Caco-2 (cell line): ENCODE data around the gene FOXO1. TPM values are rescaled to one million over a fixed set of nuclear protein-coding genes. Genes with fewer than 3 reads are reported as not detected.

Experiments used
- BruUV-seq: library from RNA; stranded (reverse); fragments of 400-500 nt; replicated peaks from 2 replicates; lab custom pipeline; 2021; lab: Mats Ljungman, UMichigan
- CTCF ChIA-PET: fragments of 300-600 bp; sonication (Branson Sonifier 250); formaldehyde crosslinking; loops from one replicate; lab custom pipeline; 2022; ENCODE audit warnings: antibody characterized with exemption; lab: Charles Lee
- POLR2A ChIA-PET: fragments of 300-600 bp; sonication (Branson Sonifier 250); formaldehyde crosslinking; loops from one replicate; lab custom pipeline; 2022; ENCODE audit warnings: antibody characterized with exemption; lab: Charles Lee
- DNase-seq, 2 experiments: peaks; one replicate each; pipeline versions ENCODE4 v3.0.0 to v3.0.0-alpha.2; 2020 to 2022
- H3K27me3 ChIP-seq: replicated peaks from 2 replicates; pipeline ENCODE4 v1.6.0; 2011; ENCODE audit warnings: low read length; ENCODE audit not compliant: control insufficient read depth, insufficient read depth
- H3K36me3 ChIP-seq: 2 replicates; pipeline ENCODE4 v1.5.1; 2011; ENCODE audit warnings: low read length; ENCODE audit not compliant: control insufficient read depth, insufficient read depth
- H3K4me1 ChIP-seq: fragments of 250-450 bp; sonication (Bioruptor Pico); 2 replicates; pipeline ENCODE4 v1.5.1; 2020; ENCODE audit warnings: mild to moderate bottlenecking
- H3K4me3 ChIP-seq: 2 replicates; pipeline ENCODE4 v1.5.1; 2011; ENCODE audit warnings: low read depth, mild to moderate bottlenecking, control low read depth, low read length
- H3K9me3 ChIP-seq: fragments of 250-450 bp; sonication (Bioruptor Pico); 2 replicates; pipeline ENCODE4 v1.5.1; 2020; ENCODE audit warnings: mild to moderate bottlenecking, moderate library complexity
- H3K27ac Mint-ChIP-seq: one replicate; pipeline ENCODE4 v1.8.0; 2022; ENCODE audit warnings: mixed read lengths; ENCODE audit not compliant: unreplicated experiment
- H3K27me3 Mint-ChIP-seq: one replicate; pipeline ENCODE4 v1.8.0; 2022; ENCODE audit warnings: mixed read lengths; ENCODE audit not compliant: insufficient read depth, unreplicated experiment
- H3K36me3 Mint-ChIP-seq: one replicate; pipeline ENCODE4 v1.8.0; 2022; ENCODE audit warnings: mild to moderate bottlenecking, mixed read lengths; ENCODE audit not compliant: insufficient read depth, unreplicated experiment
- H3K4me1 Mint-ChIP-seq: one replicate; pipeline ENCODE4 v1.8.0; 2022; ENCODE audit warnings: low read depth, mixed read lengths; ENCODE audit not compliant: unreplicated experiment
- H3K4me3 Mint-ChIP-seq: one replicate; pipeline ENCODE4 v1.8.0; 2022; ENCODE audit warnings: mild to moderate bottlenecking, moderate library complexity, mixed read lengths; ENCODE audit not compliant: unreplicated experiment
- H3K9me3 Mint-ChIP-seq: one replicate; pipeline ENCODE4 v1.8.0; 2022; ENCODE audit warnings: mixed read lengths; ENCODE audit not compliant: unreplicated experiment
- CTCF ChIP-seq, 2 experiments: fragments of 200-600 bp in 1 of 2; IDR thresholded peaks; 1 replicate in 1 of 2; 2 replicates in 1 of 2; pipeline versions ENCODE4 v1.5.1 to v1.8.0; 2011 to 2022; ENCODE audit warnings: antibody characterized with exemption in 1 of 2, control low read depth in 1 of 2, inconsistent platforms in 1 of 2, low read depth in 1 of 2, low read length in 1 of 2, mild to moderate bottlenecking in 1 of 2, moderate library complexity in 1 of 2; ENCODE audit not compliant: insufficient read depth in 1 of 2, severe bottlenecking in 1 of 2, unreplicated experiment in 1 of 2
- intact Hi-C: fragments of 100-400 bp; cut with micrococcal nuclease; formaldehyde crosslinking; loops from one replicate; pipeline ENCODE4 v1.10.0; 2022; ENCODE audit not compliant: unreplicated experiment
- total RNA-seq: library from RNA; stranded (reverse); gene quantifications from 2 replicates; pipeline ENCODE4 v1.2.3, GENCODE V29; 2022

The FOXO1 gene
- total RNA-seq, 1 experiment from 2014 or later = 10.4 TPM

- Mint-ChIP-seq H3K36me3 (peaks cover 6% of the 10 kb centered on the region), H3K27me3 (no peaks in the 10 kb centered on the region), H3K4me3 (no peak overlapping the region), H3K27ac (no peak overlapping the region), H3K9me3 (peaks cover 17% of the 10 kb centered on the region), H3K4me1 (peaks cover 12% of the 10 kb centered on the region)
- no TSS peak for BruUV-seq
- intact Hi-C loops = no loop called here
- ChIA-PET POLR2A (no interaction called here), CTCF (no interaction called here)
- Histone ChIP-seq H3K4me3 (no peak overlapping the region), H3K4me1 (peaks cover 19% of the 10 kb centered on the region; the same call in 1 of the 2 replicates), H3K36me3 (no peaks in the 10 kb centered on the region; the same call in 1 of the 2 replicates), H3K27me3 (no peaks in the 10 kb centered on the region), H3K9me3 (no peaks in the 10 kb centered on the region)
- no peak for TF ChIP-seq CTCF (IDR thresholded peaks at IDR 0.05; ENCODE audit: insufficient read depth in 1 of 2, low read depth in 1 of 2, low read length in 1 of 2, severe bottlenecking in 1 of 2, unreplicated experiment in 1 of 2)
- DNase-seq = no peak
These were observed 8.5 kb downstream of the FOXO1 start for GRCh38 chr13:40657951-40658350.

GRCh38 chr13:40657307-40657706, 9.1 kb downstream of the FOXO1 start:
- H3K27me3 ChIP-seq = no peaks in the 10 kb centered on the region
- no TSS peak for BruUV-seq
- ChIA-PET POLR2A (no interaction called here), CTCF (no interaction called here)
- no peak for DNase-seq
- peaks cover 6% of the 10 kb centered on the region for H3K36me3 Mint-ChIP-seq
- H3K4me1 ChIP-seq = peaks cover 14% of the 10 kb centered on the region; the same call in 1 of the 2 replicates
- H3K36me3 ChIP-seq = no peaks in the 10 kb centered on the region; the same call in 1 of the 2 replicates
- intact Hi-C loops = no loop called here
- H3K4me3 Mint-ChIP-seq = no peak overlapping the region
- H3K9me3 ChIP-seq = no peaks in the 10 kb centered on the region
- H3K27me3 Mint-ChIP-seq = no peaks in the 10 kb centered on the region
- no peak overlapping the region for H3K27ac Mint-ChIP-seq
- H3K4me3 ChIP-seq = no peak overlapping the region
- peaks cover 12% of the 10 kb centered on the region for H3K4me1 Mint-ChIP-seq
- peaks cover 17% of the 10 kb centered on the region for H3K9me3 Mint-ChIP-seq
- no peak for TF ChIP-seq CTCF (IDR thresholded peaks at IDR 0.05; ENCODE audit: insufficient read depth in 1 of 2, low read depth in 1 of 2, low read length in 1 of 2, severe bottlenecking in 1 of 2, unreplicated experiment in 1 of 2)

GRCh38 chr13:40656358-40656757, 10.1 kb downstream of the FOXO1 start:
- Histone ChIP-seq H3K4me3 (no peak overlapping the region), H3K36me3 (no peaks in the 10 kb centered on the region; the same call in 1 of the 2 replicates), H3K27me3 (no peaks in the 10 kb centered on the region), H3K4me1 (0 out of 2 replicates have a peak, but pooled peaks cover 12% of the 10 kb centered on the region), H3K9me3 (no peaks in the 10 kb centered on the region)
- Mint-ChIP-seq H3K27me3 (no peaks in the 10 kb centered on the region), H3K9me3 (peaks cover 17% of the 10 kb centered on the region), H3K36me3 (peaks cover 6% of the 10 kb centered on the region), H3K4me3 (no peak overlapping the region), H3K27ac (no peak overlapping the region), H3K4me1 (peaks cover 12% of the 10 kb centered on the region)
- ChIA-PET POLR2A (no interaction called here), CTCF (no interaction called here)
- TF ChIP-seq CTCF (IDR thresholded peaks at IDR 0.05; ENCODE audit: insufficient read depth in 1 of 2, low read depth in 1 of 2, low read length in 1 of 2, severe bottlenecking in 1 of 2, unreplicated experiment in 1 of 2) = no peak
- intact Hi-C loops = no loop called here
- no TSS peak for BruUV-seq
- no peak for DNase-seq
